Adrenal gland (tissue), 5 donors: ENCODE measurements around the gene C16orf89.

ENCODE experiments used
- POLR2A ChIP-seq, 2 donors: fragments of 450-650 bp; IDR thresholded peaks; one replicate each; pipeline ENCODE4 v1.6.1; 2017; ENCODE audit warnings: antibody characterized with exemption in 2 of 2, mild to moderate bottlenecking in 2 of 2, moderate library complexity in 1 of 2
- TF ChIP-seq, protein P1 (sequence below), 6 experiments: fragments of 450-650 bp in 4 of 6; fragments of 200-600 bp in 2 of 6; sonication (generic) in 1 of 6; IDR thresholded peaks; 1 replicate in 5 of 6; 2 replicates in 1 of 6; pipeline versions ENCODE4 v1.5.1 to v1.8.0; 2016 to 2021; ENCODE audit warnings: antibody characterized with exemption in 6 of 6, mild to moderate bottlenecking in 2 of 6, moderate library complexity in 1 of 6
- donor health status: DM: no; HTN: no; CAD: no.

- no peak for TF ChIP-seq POLR2A (IDR thresholded peaks at IDR 0.05)
- TF ChIP-seq, protein P1, sequence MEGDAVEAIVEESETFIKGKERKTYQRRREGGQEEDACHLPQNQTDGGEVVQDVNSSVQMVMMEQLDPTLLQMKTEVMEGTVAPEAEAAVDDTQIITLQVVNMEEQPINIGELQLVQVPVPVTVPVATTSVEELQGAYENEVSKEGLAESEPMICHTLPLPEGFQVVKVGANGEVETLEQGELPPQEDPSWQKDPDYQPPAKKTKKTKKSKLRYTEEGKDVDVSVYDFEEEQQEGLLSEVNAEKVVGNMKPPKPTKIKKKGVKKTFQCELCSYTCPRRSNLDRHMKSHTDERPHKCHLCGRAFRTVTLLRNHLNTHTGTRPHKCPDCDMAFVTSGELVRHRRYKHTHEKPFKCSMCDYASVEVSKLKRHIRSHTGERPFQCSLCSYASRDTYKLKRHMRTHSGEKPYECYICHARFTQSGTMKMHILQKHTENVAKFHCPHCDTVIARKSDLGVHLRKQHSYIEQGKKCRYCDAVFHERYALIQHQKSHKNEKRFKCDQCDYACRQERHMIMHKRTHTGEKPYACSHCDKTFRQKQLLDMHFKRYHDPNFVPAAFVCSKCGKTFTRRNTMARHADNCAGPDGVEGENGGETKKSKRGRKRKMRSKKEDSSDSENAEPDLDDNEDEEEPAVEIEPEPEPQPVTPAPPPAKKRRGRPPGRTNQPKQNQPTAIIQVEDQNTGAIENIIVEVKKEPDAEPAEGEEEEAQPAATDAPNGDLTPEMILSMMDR (IDR thresholded peaks at IDR 0.05), result no peak
Measured at GRCh38 chr16:5108505-5109158, 42.9 kb upstream of the C16orf89 start.
